Measurements from ENCODE around the gene TEX13A. TPM values are rescaled to one million over a fixed set of nuclear protein-coding genes. Genes with fewer than 3 reads are reported as not detected.
A peak's percentile ranks its signal among the peaks of the same experiment; 100 is the strongest.

The TEX13A gene, protein sequence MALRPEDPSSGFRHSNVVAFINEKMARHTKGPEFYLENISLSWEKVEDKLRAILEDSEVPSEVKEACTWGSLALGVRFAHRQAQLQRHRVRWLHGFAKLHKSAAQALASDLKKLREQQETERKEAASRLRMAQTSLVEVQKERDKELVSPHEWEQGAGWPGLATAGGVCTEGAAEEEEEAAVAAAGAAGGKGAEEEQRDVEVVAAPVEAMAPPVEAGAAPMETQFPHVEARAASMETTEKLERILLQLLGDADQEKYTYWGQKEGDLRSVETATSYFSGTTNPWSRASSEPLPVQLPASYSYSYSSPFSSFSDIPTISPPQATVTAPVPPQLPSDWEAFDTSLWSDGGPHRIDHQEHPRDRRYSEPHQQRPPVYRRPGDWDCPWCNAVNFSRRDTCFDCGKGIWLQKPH
- total RNA-seq (2011; cell fraction: chromatin; rRNA removed; ENCODE audit: low replicate concordance), result not detected in 2 replicates
- total RNA-seq (2011; cell fraction: nucleolus; rRNA removed), result not detected in 2 replicates
- total RNA-seq (2011; cell fraction: nucleoplasm; rRNA removed), result not detected in 2 replicates
- total RNA-seq (2014; rRNA removed) (0.20 TPM in 1 of 2 replicates, not detected in the other), total RNA-seq (2014; rRNA removed; fragmentation: Illumina TruSeq; extraction: Trizol) (not detected in 2 replicates), total RNA-seq (2015; rRNA removed; fragmentation: Illumina TruSeq; extraction: Trizol) (not detected in 2 replicates), total RNA-seq (2021) (not detected in 2 replicates), polyA plus RNA-seq (2011; rRNA removed) (not detected in 2 replicates), polyA plus RNA-seq (2014; fragmentation: Illumina TruSeq; extraction: Trizol) (not detected in 2 replicates), polyA plus RNA-seq (2014; fragmentation: Nextera tagmentation; extraction: Ambion mirVana) (not detected), polyA plus RNA-seq (2014; rRNA removed) (0.23 and 0.32 TPM in 2 replicates), polyA minus RNA-seq (2011; rRNA and poly(A)+ RNA removed) (not detected in 2 replicates), Bru-seq, nascent RNA (not detected), BruChase-seq, experiment 1, labeled RNA remaining after a 2-hour chase (percentile 28 among the genes with signal in this experiment), BruChase-seq, experiment 2, labeled RNA remaining after a 6-hour chase (not detected)
- polyA plus RNA-seq (2011; cell fraction: cytosol; rRNA removed), result not detected in 2 replicates
- polyA plus RNA-seq (2011; cell fraction: nucleus; rRNA removed), result not detected in 2 replicates
- polyA plus RNA-seq (2012), result 0.07 TPM in 2 replicates
- polyA minus RNA-seq (2011; cell fraction: cytosol; rRNA and poly(A)+ RNA removed), result not detected in 2 replicates
- not detected in 2 replicates for polyA minus RNA-seq (2011; cell fraction: nucleus; rRNA and poly(A)+ RNA removed)
- long read RNA-seq, experiment 1, result 0 reads
- long read RNA-seq, experiment 2, result 0 reads
- long read RNA-seq, experiment 3, result 0 reads

GRCh38 chrX:105220636-105221035, at the start of gene TEX13A:
Gene TEX13A, minus strand, starts transcription at chrX:105220694. Its CDS starts 297 bp downstream, at chrX:105220397.
- Histone ChIP-seq H3K4me1 (replicated peaks in 1 of 2; ENCODE audit: control insufficient read depth in 2 of 2, insufficient read depth in 2 of 2, low read length in 2 of 2) (no peaks in the 10 kb centered on the region), H3K27ac (ENCODE audit: extremely low read depth, low read depth, low read length) (no peak within 1 kb of the TSS), H3K79me2 (ENCODE audit: control insufficient read depth, insufficient read depth, low read length) (no peaks in the 10 kb centered on the region), H4K20me1 (replicated peaks; ENCODE audit: control insufficient read depth, insufficient read depth, low read length) (no peaks in the 10 kb centered on the region), H3K4me2 (ENCODE audit: insufficient read depth, low read length) (no peak within 1 kb of the TSS), H2AFZ (ENCODE audit: low read depth, low read length) (no peak within 1 kb of the TSS), H3K9me1 (ENCODE audit: control insufficient read depth, insufficient read depth, low read length) (no peaks in the 10 kb centered on the region), H3K9ac (ENCODE audit: insufficient read depth in 1 of 2, low read depth in 2 of 2, low read length in 2 of 2) (no peak within 1 kb of the TSS), H3K4me3 (no peak within 1 kb of the TSS), H3K27me3 (ENCODE audit: control insufficient read depth in 2 of 2, insufficient read depth in 2 of 2, low read length in 2 of 2) (no peaks in the 10 kb centered on the region), H3K36me3 (ENCODE audit: control insufficient read depth, insufficient read depth, low read length) (no peaks in the 10 kb centered on the region), H3K9me3 (replicated peaks; ENCODE audit: control insufficient read depth, insufficient read depth, low read depth, low read length) (no peaks in the 10 kb centered on the region)
- 0% methylated on average over 3 of the region's 7 CpGs for WGBS (ENCODE audit: insufficient coverage, low coverage, missing lambda C conversion rate)
- no peak for TF ChIP-seq BRCA1 (IDR thresholded peaks at IDR 0.05)
- TF ChIP-seq BRCA1 (CRISPR knock-in tag; IDR thresholded peaks at IDR 0.05), result no peak
- peak; percentile 96 for TF ChIP-seq PRDM10 (IDR thresholded peaks at IDR 0.05; ENCODE audit: partially characterized antibody)
- FAIRE-seq (no peak), DNase-seq (ENCODE audit: extremely low read depth in 1 of 4, low spot score in 3 of 4) (no peak), ATAC-seq (no peak)
- in situ Hi-C loops (cut with MboI), result no loop called here
- ChIA-PET POLR2A (no interaction called here), CTCF (ENCODE audit: low intra/inter-chr PET ratio) (no interaction called here)
- no TSS peak for BruUV-seq (replicated peaks)
- intact Hi-C loops (cut with micrococcal nuclease), result no loop called here

Data from K562 (cell line).